HT1080 (cell line): ENCODE measurements around the gene ENO2. TPM values are rescaled to one million over a fixed set of nuclear protein-coding genes. Genes with fewer than 3 reads are reported as not detected.
A peak's percentile ranks its signal among the peaks of the same experiment; 100 is the strongest.

ENCODE experiments used
- DNase-seq: peaks from one replicate; pipeline ENCODE4 v3.0.0-alpha.2; 2015; ENCODE audit warnings: low read depth
- total RNA-seq: library from RNA; depleted of rRNA; stranded (reverse); fragments of >200 nt; shearing (Covaris generic); gene quantifications from 2 replicates; pipeline ENCODE4 v1.2.3, GENCODE V29; 2014

Gene ENO2
- total RNA-seq, 1 experiment from 2014 or later = 26.3 TPM

DNA sequence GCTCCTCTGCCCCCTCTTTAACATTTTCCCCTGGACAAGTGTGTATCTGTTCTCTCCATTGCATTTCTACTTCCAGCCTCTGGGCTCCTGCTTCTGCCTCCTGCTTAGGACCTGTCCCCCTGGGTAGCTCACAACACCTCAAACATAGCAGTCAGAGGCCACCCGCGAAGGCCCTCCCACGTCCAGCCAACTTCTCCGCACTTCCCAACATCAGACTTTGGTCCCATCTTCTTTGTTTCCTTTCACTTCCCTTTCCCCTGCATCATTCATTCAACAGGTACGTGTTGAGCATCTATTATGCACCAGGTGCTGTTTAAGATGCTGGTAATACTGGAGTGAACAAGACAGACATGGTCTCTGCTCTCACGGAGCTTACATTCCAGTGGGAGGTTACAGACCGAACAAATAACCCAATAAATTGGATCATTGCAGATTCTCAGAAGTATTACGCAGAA lies 32.6 kb downstream of the ENO2 start:
- DNase-seq = no peak

DNA sequence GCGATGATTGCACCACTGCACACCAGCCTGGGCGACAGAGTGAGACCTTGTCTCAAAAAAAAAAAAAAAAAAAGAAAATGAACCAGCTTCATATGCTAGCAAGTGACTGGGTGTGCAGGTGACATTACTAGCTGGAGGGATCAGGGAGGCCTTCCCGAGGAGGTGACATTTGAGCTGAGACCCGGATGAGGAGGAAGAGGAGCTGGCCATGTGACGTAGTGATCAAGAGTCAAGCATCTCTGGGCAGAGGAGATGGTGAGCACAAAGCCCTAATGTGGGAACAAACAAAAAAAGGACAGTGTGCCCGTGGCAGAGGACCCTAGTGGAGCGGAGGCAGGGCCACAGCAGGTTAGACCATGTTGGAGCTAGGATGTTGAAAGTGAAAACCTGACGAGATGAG lies 33.2 kb downstream of the ENO2 start:
- no peak for DNase-seq

DNA sequence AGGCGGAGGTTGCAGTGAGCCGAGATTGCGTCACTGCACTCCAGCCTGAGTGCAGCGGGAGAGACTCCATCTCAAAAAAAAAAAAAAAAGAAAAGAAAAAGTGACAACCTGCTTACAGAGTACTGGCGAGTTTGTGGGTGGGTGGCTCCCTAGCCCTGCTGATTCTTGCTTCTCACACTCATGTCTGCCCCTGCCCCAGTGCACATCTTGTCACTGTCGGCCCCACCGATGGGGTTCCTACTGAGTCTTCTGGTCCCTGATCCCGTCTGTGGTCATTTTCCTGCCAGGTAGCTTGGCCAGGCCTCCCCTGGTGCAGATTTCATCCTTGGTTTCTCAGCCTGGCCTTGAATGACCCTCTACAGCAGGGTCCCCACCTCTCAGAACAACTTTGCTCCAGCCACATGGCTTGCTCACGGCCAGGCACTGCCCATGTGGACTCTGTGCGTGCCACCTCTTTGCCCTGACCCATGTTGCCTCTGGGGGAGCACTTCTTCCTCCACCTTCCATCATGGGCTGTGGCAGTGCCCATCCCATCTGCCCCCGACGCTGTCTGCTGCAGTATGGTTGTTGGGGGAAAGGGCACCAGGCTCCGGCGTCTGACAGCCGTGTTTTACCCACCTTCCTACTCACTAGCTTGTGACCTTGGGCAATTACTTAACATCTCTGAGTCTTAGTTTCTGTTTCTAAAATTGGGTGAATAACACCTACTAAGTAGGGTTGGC lies 34.7 kb downstream of the ENO2 start:
- no peak for DNase-seq

DNA sequence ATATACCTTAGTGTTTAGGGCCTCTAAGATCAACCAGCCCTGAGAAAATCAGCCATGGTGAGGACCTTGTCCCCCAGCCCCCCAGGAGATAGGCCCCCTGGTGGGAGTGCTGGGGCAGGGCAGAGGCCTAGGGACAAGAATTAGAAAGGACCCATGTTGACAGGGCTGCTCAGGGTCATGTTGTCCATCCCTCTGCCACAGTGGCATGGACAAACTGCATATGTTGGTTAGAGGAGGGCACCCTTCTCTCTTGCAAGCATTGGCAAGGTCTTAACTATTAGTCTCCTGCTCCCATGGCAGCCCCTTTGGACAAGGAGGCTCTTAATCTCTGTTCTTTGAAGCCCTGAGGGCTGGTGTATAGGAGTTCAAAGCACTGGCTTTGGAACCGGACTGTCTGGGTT lies 36.0 kb downstream of the ENO2 start:
- DNase-seq = no peak

DNA sequence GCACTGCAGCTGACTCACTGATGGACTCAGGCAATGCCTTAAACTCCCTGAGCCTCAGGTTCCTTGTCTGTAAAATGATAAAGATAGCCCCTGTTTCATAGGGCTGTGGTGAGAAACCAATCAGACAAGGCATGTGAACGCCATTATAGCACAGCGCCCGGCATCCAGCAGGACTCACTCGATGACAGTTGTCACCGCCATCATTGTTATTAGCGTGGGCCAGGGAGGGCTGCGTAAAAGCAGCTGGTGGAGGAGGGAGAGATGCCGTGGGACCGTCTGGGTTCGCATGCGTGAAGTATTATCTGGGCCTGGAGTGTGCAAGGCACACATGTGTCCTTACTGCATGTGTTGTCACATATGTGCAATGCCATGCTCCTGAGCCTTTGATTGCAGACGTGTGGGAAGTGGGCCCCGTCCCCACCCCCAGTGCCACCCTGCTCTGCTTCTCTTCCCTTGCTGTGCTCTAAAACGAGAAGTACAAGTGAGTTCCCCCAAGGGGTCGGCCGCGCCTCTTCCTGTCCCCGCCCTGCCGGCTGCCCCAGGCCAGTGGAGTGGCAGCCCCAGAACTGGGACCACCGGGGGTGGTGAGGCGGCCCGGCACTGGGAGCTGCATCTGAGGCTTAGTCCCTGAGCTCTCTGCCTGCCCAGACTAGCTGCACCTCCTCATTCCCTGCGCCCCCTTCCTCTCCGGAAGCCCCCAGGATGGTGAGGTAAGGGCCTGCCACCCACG lies 36.6 kb downstream of the ENO2 start, which contains the start of gene PTPN6:
Gene PTPN6 (plus strand): TSS at position 546 of the 730 bp plus-strand sequence. CDS start 157 bp downstream, at position 703.
- DNase-seq = no peak

DNA sequence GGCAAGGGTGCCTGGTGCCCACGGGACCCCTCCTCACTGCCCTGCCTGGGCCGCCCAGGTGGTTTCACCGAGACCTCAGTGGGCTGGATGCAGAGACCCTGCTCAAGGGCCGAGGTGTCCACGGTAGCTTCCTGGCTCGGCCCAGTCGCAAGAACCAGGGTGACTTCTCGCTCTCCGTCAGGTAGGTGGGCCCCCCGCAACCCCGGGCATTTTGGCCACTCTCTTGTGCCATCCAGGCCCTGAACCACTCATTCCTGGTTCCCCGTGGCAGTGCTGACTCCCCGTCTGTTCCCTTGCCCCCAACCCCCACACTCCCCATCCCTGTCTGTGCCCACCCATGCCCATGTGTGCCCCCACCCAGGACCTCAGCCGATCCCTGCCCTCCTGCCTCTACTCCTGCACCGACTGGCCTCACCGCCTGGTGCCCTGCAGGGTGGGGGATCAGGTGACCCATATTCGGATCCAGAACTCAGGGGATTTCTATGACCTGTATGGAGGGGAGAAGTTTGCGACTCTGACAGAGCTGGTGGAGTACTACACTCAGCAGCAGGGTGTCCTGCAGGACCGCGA lies 37.3 kb downstream of the ENO2 start:
- DNase-seq = no peak

DNA sequence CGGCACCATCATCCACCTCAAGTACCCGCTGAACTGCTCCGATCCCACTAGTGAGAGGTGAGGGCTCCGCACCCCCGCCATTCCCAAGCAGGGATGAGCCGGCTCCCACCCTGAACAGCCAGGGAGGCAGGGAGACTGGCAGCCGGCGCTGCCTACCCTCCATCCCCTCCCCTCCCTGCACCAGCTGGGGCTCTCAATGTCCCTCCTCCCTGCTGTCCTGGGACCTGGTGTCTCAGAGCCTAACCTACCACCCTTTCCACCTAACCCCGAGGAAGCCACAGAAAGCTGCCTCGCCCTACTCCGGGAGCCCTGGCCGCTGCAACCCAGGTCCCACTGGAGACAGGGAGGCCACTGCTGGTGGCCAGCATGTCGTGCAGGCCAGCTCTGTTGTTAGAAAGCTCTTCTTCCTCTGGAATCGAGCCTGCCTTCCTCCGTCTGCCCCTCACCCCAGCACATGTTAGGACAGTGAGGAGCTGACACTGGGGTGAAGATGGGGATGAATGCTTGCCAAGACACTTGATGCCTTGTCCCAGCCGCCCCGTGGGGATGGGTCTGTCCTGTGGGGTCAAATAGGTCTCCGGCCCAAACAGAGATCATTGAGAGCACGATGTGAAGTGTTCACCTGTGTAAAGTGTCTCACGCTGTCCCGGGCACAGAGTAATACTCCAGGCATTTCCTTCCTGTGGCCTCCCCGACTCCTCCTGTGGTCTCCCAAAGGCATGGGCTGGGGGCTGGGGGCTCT lies 37.9 kb downstream of the ENO2 start:
- DNase-seq = no peak

DNA sequence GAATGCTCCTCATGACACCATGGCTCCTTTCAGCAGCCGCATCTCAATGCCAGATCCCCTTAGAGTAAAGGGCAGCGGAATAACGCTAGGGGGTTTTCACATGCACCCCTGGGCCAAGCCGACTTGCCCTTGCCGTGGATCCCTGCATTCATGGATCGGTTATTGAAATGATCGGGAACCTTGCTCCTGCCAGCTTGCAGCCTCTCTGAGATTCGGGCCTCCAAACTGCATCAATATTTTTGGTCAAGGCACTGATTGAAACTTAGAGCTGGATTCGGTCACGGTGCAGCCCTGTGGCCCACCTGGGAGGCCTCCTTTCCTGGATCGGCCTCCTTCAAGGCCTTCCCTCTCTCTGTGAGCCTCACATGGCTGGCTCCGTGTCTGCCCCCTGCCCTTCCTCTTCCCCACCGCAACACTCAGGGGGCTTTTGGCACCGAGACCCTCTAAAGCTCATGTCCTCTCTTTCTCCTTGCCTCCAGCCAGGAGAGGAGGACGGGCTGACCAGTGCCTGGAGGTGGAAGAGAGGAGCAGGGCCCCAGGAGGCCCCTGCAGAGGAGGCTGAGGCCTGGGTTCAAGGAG lies 38.6 kb downstream of the ENO2 start:
- DNase-seq = no peak

DNA sequence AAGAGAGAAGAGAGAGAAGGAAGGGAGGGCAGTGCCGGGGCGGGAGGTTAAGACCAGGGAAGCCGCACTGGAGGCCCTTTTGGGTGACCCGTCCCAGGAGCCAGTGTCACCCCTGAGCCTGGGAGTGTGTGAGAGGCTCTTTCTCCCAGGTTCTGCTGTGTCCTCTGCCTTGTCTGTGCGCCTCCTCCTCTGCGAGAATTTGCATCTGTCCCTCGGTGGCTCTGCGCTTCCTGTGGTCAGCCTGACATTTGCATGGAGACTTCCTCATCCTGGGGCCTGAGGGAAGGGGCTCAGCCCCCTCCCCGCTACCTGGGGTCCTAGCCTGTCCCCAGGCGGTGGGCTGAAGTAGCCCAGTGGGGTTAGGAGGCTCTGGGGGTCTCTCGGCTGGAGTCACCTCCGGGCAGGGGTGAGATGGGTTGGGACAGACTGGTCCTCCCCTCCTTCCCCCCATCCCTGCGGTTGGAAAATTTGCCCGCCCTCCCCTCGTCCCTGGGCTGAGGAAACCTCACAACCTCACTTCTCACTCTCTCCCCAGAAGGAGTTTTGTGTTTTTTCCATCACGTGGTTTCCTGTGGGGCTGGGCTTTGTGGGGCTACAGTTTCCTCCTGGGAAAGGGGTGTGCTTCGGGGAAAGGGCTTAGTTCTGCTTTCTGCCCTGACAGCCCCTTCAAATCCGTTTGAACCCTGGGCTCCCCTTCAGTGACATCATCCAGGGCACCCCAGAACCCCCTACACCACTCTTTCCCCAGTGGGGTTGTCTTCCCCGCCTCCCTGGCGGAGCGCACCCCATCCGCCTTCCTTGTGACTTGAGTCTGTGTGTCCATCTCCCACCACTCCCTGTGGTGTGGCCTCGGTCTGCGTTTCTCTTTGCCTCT lies 39.3 kb downstream of the ENO2 start:
- DNase-seq = peak; percentile 33

DNA sequence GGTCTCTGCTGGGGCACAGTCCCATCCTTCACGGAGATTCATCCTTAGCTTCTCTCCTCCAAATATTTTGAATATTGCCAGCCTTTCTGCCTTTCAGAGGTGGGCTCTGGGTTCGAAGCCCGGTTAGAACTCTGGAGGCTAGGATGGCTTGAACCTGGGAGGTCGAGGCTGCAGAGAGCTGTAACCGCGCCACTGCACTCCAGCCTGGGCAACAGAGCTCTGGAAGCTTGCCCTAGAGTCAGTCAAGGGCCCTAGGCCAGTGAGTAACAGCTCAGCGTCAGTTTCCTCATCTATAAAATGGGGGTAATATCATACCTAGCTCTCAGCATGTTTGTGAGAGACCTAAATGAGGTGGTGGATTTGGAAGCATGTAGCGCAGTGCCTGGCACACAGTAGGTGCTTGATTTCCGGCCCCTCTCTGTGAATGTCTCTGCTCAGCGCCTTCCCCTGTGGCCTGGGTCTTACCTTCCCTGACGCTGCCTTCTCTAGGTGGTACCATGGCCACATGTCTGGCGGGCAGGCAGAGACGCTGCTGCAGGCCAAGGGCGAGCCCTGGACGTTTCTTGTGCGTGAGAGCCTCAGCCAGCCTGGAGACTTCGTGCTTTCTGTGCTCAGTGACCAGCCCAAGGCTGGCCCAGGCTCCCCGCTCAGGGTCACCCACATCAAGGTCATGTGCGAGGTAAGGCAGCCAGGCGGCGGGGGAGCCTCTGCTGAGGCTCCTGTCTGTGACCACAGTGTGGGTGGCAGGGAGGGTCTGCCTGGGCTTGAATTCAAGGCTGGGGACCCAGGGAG lies 40.1 kb downstream of the ENO2 start:
- no peak for DNase-seq

DNA sequence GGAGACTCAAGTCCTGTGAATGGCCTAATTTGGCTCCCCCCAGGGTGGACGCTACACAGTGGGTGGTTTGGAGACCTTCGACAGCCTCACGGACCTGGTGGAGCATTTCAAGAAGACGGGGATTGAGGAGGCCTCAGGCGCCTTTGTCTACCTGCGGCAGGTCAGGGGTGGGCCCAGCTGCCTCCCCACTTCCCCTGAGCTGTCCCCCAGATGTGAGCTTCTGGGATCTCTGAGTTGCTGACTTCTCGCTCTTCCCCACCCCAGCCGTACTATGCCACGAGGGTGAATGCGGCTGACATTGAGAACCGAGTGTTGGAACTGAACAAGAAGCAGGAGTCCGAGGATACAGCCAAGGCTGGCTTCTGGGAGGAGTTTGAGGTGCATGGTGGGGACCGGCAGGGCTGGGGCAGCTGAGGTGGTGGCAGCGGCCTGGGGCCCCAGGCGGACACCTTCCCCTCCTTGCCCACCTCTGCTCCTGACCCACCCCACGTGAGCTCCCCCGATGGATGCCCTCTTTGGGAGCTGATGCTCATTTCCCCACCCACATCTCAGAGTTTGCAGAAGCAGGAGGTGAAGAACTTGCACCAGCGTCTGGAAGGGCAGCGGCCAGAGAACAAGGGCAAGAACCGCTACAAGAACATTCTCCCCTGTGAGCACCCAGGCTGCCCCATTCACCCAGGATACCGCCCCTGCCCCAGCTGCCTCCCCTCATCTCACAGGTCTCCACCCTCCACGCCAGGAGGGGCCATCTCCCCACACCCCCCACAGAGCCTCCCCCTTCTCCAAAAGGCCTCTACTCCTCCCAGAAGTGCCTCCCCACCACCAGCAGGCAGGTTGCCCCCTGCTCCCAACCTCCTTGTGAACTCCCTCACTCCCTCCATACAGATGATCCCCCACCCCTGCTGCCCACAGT lies 41.0 kb downstream of the ENO2 start:
- DNase-seq = no peak

DNA sequence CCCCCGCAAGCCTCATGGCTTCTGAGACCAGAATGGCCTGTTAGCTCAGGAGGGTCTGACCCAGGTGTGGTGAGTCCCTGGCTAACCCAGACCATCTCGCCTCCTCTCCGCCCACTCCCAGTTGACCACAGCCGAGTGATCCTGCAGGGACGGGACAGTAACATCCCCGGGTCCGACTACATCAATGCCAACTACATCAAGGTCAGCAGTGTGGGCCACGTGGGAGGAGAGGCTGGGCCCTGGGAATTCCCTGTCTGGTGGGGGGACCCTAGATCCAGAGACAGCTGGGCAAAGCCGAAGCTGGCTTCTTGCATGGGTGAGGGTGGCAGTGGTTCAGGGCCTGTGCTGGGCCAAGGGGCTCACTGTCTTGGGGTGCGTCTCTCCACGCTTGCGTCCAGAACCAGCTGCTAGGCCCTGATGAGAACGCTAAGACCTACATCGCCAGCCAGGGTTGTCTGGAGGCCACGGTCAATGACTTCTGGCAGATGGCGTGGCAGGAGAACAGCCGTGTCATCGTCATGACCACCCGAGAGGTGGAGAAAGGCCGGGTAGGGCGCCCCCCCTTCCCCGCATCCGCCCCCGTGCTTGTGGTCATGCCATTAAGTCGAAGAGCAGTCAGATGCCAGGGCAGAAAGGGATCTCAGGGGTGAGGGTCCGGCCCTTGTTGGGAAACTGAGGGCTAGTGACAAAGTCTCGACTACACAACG lies 41.8 kb downstream of the ENO2 start:
- no peak for DNase-seq

DNA sequence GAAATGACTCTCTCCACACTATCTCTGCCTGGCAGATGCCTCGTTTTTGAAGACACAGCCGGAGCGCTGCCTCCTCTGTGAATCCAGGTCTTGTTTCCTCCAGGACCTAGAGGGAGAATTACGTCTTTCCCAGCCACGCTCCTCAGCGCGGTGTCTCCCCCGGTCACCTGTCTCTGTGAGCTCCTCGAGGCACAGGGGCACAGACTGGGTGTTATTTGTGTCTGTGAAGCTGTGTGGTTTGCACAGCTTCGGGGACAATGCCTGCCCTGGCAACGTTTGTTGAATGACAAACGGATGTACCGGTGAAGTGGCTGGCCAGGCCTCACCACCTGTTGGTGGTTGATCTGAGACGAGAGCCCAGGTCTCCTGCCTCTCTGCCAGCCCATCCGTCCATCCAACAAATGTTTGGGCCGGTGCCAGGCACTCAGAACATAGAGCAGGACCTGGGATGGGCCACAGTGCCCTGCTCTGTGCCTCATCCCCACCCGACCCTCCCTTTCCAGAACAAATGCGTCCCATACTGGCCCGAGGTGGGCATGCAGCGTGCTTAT lies 42.8 kb downstream of the ENO2 start:
- no peak for DNase-seq

DNA sequence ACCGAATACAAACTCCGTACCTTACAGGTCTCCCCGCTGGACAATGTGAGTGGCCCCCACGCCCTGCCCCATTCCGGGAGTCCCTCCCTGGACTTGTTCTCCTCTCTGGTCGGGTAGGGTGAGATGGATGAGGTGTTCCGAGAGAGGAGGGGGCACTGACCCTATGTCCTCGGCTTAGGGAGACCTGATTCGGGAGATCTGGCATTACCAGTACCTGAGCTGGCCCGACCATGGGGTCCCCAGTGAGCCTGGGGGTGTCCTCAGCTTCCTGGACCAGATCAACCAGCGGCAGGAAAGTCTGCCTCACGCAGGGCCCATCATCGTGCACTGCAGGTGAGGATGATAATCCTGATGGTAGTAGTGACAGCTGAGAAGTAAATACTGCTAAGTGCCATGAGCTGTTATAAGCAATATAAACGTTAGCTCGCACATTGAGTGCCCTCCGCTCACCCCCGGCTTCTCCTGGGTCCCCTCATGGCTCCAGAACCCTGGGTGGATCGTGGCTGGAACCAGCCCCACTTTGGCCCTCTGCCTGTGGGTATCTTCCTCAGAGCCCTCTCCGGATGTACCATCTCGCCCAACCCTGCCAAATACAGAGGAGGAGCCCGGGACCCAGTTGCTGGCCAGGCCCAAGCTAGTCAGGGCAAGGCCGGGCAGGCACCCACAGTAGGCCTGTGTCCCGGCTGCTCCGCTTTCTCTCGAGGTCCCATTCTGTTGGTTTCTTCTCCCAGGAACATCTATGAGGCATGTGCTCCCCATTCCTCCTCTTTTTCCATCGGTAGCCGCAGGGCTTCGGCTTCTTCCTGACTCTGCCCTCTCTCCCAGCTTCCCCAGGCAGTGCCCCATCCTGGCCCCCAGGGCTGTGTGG lies 43.6 kb downstream of the ENO2 start:
- no peak for DNase-seq

DNA sequence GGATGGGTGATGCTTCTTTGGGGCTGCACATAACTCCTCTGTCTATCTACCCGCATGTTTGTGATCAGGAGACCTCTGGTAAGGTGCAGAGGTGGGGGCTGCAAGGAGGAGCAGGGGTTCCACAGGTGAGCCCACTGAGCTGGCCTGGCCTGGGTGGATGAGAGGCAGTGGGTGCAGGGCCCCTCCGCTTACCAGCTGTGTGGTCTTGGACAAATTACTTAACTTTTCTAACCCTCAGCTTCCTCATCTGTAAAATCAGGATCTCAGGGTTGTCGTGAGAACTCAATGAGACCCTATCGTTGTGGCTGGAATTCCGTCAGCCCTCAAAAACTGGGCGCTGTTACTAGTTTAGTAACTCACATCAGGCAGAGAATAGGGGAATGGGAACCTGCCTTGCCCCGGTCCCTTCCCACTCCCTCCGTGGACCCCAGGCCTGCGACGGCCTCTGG lies 44.3 kb downstream of the ENO2 start:
- no peak for DNase-seq

DNA sequence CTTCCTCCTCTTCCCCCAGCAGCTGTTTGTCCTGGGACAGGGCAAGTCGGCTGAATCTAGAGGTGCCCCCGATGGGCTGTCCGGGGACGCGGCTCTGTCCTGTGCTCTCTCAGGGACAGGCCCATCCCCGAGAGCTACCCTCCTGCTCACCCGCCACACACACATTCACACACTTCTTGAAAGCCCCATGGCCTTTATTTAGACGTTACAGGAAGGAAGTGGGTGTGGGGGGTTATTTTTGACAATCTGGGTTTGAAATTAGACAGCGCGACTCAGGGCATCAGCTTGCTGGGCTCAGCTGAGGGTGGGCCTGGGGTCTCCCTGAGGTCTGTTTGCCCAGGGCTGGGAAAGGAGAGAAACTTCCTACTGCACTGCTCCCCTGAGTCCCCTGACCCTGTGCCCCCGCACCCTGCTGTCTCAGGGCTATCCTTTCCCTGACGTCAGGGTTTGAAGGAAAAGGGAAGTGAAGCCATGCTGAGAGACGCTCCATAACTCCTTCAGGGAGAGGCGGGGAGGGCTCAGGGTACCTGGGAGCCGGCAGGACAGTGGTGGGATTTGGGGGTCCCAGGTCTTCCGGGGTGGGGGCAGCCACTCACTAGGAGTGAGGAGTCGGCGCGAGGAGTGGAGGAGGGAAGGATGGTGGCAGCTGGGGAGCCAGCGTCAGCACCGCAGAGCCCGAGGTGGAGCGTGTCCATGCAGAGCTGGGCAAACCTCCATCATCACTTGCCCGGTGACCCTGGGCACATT lies 44.9 kb downstream of the ENO2 start:
- no peak for DNase-seq
